Measurements from ENCODE around the gene KRT78. TPM values are rescaled to one million over a fixed set of nuclear protein-coding genes. Genes with fewer than 3 reads are reported as not detected.

KRT78 gene
- total and polyA plus RNA-seq, 9 donors, result 0.05 to 2.8 (median 0.79) TPM; not detected in 6

DNA sequence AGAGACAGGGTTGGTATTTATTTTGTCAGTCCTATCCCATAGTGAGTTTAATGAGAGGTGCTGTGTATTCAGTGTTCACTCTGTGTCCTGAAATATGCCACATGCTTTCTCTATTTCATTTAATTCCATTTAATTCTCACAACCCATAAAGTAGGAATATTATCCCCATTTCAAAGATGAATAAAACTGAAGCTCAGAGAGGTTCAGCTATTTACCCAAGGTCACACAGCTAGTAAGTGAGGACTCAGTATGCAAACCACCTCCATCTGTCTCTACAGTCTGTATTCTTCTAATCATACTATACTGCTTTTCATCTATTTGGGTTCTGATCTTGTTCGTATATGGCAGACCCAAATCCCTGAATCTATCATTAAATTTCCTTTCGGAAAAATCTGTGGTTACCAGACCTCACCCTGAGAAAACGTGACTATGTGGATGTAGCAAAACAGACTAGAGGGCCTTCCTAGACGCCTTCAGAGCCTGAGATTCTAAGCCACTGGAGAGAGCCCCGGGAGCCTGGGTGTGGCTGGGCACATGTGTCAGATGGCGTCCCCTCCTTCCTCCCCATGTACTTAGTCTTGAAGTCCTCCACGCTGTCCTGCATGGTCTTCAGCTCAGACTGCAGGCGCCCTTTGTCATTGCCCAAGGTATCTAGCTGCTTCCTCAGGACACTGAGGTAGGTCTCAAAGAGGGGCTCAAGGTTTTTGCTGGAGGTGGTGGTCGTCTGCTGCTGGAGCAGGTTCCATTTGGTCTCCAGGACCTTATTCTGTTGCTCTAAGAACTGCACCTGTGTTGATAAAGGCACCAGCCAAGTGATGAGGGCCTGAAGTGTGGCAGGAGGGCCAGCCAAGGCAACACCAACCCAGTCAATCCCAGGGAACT is 37.4 kb downstream of the KRT78 start:
- 75% methylated on average over 8 of the region's 9 CpGs for WGBS (ENCODE audit: insufficient coverage)
- peaks cover 25% of the 10 kb centered on the region for H3K27me3 ChIP-seq (ENCODE audit: control insufficient read depth, insufficient read depth, low read length)

DNA sequence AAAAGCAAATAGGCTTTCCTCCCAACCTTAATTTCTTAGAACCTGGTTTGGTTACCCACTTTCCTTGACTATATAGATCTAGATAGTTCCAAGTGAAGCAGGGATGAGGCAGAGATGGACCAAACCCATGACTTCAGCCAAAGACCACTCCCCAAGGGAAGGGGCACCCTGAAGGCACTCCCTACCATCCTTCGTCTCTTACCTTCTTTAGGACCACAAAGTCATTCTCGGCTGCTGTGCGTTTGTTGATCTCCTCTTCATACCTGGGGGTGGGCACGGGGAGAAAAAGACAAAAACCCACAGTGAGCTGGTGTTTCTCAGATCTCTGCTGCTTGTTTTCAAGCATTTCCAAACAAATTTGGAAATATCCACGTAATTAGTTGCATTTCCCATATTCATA is 38.2 kb downstream of the KRT78 start:
- Histone ChIP-seq H3K36me3 (ENCODE audit: control insufficient read depth, insufficient read depth, low read length) (no peaks in the 10 kb centered on the region), H3K27ac (ENCODE audit: low read length) (no peak overlapping the region), H3K27me3 (ENCODE audit: control insufficient read depth, insufficient read depth, low read length) (peaks cover 23% of the 10 kb centered on the region), H3K4me3 (ENCODE audit: low read length) (no peak overlapping the region), H3K9me3 (replicated peaks; ENCODE audit: control insufficient read depth, low read depth, low read length) (no peaks in the 10 kb centered on the region), H3K4me1 (ENCODE audit: control insufficient read depth, insufficient read depth, low read length) (no peaks in the 10 kb centered on the region)
- whole genome bisulfite sequencing (ENCODE audit: insufficient coverage), result 100% methylated on average over 1 of the region's 5 CpGs
- no peak for DNase-seq

More for the DNA sequence above, 37.4 kb downstream of the KRT78 start:
- Histone ChIP-seq H3K9me3 (replicated peaks; ENCODE audit: control insufficient read depth, low read depth, low read length) (no peaks in the 10 kb centered on the region), H3K27ac (ENCODE audit: low read length) (no peak overlapping the region), H3K4me3 (ENCODE audit: low read length) (no peak overlapping the region), H3K4me1 (ENCODE audit: control insufficient read depth, insufficient read depth, low read length) (no peaks in the 10 kb centered on the region), H3K36me3 (ENCODE audit: control insufficient read depth, insufficient read depth, low read length) (no peaks in the 10 kb centered on the region)
- DNase-seq, result no peak

DNA sequence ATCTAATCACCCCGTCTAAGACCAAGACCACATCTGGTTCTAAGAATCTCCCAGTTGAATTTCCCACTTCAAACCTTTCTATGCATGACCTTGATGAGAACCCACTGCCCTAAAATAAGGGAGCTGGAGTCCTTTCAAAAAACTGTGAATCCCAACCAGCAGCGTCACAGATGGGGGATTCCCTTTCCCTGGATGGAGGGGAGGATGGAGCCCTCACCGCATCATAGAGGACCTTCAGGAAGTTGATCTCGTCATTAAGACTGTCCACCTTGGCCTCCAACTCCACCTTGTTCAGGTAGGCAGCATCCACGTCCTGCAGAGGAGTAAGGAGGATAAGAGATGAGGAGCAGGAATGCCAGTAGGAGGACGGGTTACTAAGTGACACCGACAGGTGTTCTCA is 39.6 kb downstream of the KRT78 start:
- Histone ChIP-seq H3K4me3 (ENCODE audit: low read length) (no peak overlapping the region), H3K4me1 (ENCODE audit: control insufficient read depth, insufficient read depth, low read length) (peaks cover 8% of the 10 kb centered on the region), H3K36me3 (ENCODE audit: control insufficient read depth, insufficient read depth, low read length) (no peaks in the 10 kb centered on the region), H3K27ac (ENCODE audit: low read length) (no peak overlapping the region), H3K27me3 (ENCODE audit: control insufficient read depth, insufficient read depth, low read length) (peaks cover 27% of the 10 kb centered on the region), H3K9me3 (replicated peaks; ENCODE audit: control insufficient read depth, low read depth, low read length) (no peaks in the 10 kb centered on the region)
- DNase-seq, result no peak
- 40% methylated on average over 1 of the region's 7 CpGs for WGBS (ENCODE audit: insufficient coverage)

DNA sequence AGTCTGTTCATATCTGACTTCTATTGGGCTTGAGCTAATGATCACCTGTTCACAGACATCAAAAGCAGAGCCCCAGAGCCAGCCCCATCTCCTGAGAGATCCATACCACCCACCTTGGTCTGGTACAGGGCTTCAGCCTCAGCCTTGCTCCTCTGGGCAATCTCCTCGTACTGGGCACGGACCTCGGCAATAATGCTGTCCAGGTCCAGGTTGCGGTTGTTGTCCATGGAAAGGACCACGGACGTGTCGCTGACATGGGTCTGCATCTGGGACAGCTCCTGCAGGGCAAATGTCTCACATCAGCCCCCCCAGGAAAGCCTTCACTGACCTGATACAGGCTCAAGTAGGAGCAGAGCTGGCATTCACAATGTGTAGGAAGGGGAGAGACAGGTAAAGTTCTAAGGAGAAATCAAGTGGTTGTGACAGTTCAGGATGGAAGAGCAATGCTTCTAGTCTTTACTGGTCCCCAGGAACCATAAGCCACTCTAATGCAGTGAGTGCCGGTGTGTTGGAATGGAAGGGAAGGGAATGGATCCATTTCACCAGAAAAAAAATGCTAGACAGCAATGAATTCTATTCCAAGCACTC is 40.1 kb downstream of the KRT78 start:
- no CpG with 5 or more reads among the region's 8 CpGs for WGBS (ENCODE audit: insufficient coverage)
- Histone ChIP-seq H3K9me3 (replicated peaks; ENCODE audit: control insufficient read depth, low read depth, low read length) (no peaks in the 10 kb centered on the region), H3K4me3 (ENCODE audit: low read length) (no peak overlapping the region), H3K4me1 (ENCODE audit: control insufficient read depth, insufficient read depth, low read length) (peaks cover 13% of the 10 kb centered on the region), H3K36me3 (ENCODE audit: control insufficient read depth, insufficient read depth, low read length) (no peaks in the 10 kb centered on the region), H3K27me3 (ENCODE audit: control insufficient read depth, insufficient read depth, low read length) (peaks cover 27% of the 10 kb centered on the region), H3K27ac (ENCODE audit: low read length) (no peak overlapping the region)
- DNase-seq, result no peak

DNA sequence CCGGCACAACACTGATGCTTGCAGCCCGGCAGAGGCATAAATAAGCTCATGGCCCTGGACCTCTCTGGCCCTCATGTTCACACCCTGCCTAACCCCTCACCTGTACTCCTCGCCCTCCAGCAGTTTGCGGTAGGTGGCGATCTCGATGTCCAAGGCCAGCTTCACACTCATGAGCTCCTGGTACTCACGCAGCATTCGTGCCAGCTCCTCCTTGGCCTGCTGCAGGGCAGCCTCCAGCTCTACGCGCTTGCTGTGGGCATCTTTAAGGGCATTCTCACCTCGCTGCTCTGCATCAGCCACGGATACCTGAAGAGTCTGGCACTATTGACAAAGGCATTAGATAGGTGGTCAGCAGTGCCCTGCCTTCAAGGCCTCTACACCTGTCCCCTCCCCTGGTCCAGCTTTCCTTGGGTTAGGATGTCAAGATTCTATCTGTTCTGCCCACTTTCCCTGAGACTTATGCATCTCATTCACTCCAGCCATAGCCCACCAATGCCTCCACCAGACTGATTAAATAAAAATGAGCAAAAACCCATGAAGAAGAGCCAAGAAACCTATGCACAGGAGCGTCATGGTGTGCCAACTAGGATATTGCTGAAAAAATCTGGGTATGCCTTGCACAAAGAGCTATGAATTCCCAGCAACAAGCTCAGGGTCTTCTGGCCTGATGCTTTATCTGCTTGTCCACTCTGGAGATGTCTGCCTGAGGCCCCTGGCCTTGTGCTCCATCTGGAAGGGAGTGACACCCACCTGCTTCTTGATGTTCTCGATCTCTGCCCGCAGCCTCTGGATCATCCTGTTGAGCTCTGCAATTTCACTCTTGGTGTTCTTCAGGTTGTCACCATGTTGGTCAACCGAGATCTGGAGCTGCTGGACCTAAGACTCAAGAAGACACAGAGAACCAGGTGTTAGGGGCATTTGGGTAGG is 41.0 kb downstream of the KRT78 start:
- WGBS (ENCODE audit: insufficient coverage), result 78% methylated on average over 16 of the region's 16 CpGs
- Histone ChIP-seq H3K27me3 (ENCODE audit: control insufficient read depth, insufficient read depth, low read length) (peaks cover 25% of the 10 kb centered on the region), H3K4me1 (ENCODE audit: control insufficient read depth, insufficient read depth, low read length) (peaks cover 13% of the 10 kb centered on the region), H3K9me3 (replicated peaks; ENCODE audit: control insufficient read depth, low read depth, low read length) (no peaks in the 10 kb centered on the region), H3K27ac (ENCODE audit: low read length) (no peak overlapping the region), H3K4me3 (ENCODE audit: low read length) (no peak overlapping the region), H3K36me3 (ENCODE audit: control insufficient read depth, insufficient read depth, low read length) (no peaks in the 10 kb centered on the region)
- DNase-seq, result no peak

DNA sequence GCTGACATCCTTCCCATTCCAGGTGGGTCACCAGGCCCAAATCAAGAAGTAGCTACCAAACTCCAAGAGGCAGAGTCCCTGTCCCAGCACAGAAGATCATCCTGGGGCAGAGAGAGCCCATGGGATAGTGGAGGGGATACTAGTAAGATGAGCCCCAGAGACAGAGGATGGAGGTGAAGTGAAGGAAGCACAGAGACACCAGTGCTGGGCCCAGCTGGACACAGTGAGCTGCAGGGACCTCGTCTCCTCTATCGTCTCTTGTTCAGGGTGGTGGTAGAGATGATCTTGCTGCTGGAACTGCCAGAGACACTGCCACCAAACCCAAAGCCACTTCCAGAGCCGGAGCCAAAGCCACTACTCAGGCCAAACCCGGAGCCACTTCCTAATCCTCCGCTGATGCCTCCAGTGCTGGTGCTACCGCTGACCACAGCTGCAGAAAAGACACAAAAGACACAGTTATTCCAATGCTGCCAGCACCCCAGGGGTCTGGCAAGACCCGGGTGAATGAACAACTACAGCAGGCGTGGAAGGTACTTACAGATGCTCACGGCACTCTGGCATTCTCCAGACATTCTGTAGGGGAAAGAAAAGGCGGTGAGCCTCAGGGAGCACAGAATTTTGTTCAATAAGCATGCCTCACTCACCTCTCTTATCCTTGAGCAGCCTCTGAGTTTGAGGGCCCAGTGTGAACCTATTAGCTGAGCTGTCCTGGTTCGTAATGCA is 41.8 kb downstream of the KRT78 start:
- peaks cover 26% of the 10 kb centered on the region for H3K27me3 ChIP-seq (ENCODE audit: control insufficient read depth, insufficient read depth, low read length)
- H3K36me3 ChIP-seq (ENCODE audit: control insufficient read depth, insufficient read depth, low read length), result no peaks in the 10 kb centered on the region
- no peak for DNase-seq
- no peaks in the 10 kb centered on the region for H3K9me3 ChIP-seq (replicated peaks; ENCODE audit: control insufficient read depth, low read depth, low read length)
- no peak overlapping the region for H3K27ac ChIP-seq (ENCODE audit: low read length)
- 68% methylated on average over 6 of the region's 11 CpGs for WGBS (ENCODE audit: insufficient coverage)
- H3K4me1 ChIP-seq (ENCODE audit: control insufficient read depth, insufficient read depth, low read length), result peaks cover 13% of the 10 kb centered on the region
- H3K4me3 ChIP-seq (ENCODE audit: low read length), result no peak overlapping the region

DNA sequence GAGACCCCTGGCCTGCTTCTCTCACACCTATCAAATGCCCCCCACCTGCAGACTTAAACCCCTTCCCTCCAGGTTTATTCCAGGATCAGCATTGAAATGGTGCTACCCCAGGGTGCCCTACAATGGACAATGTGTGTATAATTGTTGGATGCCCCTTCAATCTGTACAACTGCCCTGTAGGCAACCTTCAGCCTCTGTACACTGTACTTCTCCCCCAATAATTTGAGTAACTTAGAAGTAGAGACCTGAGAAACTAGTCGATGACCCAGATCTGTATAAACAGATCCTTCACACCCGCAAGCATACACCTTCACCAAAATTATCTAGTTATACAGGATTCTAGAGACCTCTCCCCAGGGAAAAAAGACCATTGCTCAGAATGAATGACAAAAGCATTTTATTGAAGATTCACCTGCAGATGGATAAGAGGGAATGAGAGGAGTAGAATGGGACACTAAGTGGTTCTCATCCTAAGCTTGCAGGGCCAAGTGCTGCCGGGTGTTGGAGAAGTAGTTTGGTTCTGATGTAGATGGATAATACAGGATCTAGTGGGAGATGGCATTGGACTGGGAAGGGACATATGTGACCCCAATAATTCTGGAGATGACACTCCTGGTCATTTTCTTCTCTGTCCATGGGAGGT is 42.5 kb downstream of the KRT78 start:
- WGBS (ENCODE audit: insufficient coverage), result 92% methylated on average over 1 of the region's 3 CpGs
- H3K27me3 ChIP-seq (ENCODE audit: control insufficient read depth, insufficient read depth, low read length), result peaks cover 22% of the 10 kb centered on the region
- DNase-seq, result no peak

DNA sequence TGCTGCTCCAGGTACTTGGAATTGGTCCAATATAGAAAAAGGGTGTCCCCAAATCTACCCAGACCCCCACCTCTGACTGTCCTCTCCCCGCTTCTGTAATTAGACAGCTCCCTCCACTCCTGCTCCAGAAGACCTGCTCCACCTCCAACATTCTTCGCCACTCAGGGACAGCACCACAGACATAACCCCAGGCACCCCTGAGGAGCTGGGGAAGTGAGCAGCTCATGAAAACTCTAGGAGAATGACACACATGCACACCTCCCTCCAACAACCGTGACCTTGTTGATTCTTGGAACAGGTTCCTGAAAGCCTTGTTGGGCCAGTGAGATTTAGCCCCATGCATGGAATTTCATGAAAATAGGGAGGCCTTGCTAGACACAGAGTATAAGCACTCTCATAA is 43.1 kb downstream of the KRT78 start:
- H3K27me3 ChIP-seq (ENCODE audit: control insufficient read depth, insufficient read depth, low read length), result peaks cover 22% of the 10 kb centered on the region
- no peak for DNase-seq
- no peaks in the 10 kb centered on the region for H3K36me3 ChIP-seq (ENCODE audit: control insufficient read depth, insufficient read depth, low read length)
- H3K4me1 ChIP-seq (ENCODE audit: control insufficient read depth, insufficient read depth, low read length), result peaks cover 13% of the 10 kb centered on the region
- no peaks in the 10 kb centered on the region for H3K9me3 ChIP-seq (replicated peaks; ENCODE audit: control insufficient read depth, low read depth, low read length)
- no CpG with 5 or more reads among the region's 3 CpGs for WGBS (ENCODE audit: insufficient coverage)
- no peak overlapping the region for H3K27ac ChIP-seq (ENCODE audit: low read length)
- H3K4me3 ChIP-seq (ENCODE audit: low read length), result no peak overlapping the region

More for the DNA sequence above, 42.5 kb downstream of the KRT78 start:
- Histone ChIP-seq H3K4me1 (ENCODE audit: control insufficient read depth, insufficient read depth, low read length) (peaks cover 13% of the 10 kb centered on the region), H3K36me3 (ENCODE audit: control insufficient read depth, insufficient read depth, low read length) (no peaks in the 10 kb centered on the region), H3K27ac (ENCODE audit: low read length) (no peak overlapping the region), H3K4me3 (ENCODE audit: low read length) (no peak overlapping the region), H3K9me3 (replicated peaks; ENCODE audit: control insufficient read depth, low read depth, low read length) (no peaks in the 10 kb centered on the region)

DNA sequence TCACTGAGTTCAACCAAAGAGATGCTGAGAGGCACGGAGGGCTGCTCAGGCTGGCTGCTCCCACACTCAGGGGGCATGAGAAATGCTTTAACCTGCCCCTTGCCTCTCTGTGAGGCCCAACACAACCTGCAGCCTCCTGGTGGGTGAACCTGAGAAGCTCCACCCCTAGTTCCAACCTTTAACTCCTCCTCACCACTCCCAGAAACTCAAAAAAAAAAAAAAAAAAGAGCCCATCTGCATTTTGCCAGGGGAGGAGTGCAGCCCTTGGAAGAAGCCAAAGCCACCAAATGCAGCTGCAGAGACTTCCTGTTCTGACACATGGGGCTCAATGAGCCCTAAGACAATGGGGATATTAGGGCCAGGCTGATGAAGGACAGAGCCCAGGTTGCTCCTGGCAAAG is 43.8 kb downstream of the KRT78 start:
- Histone ChIP-seq H3K4me1 (ENCODE audit: control insufficient read depth, insufficient read depth, low read length) (peaks cover 13% of the 10 kb centered on the region), H3K4me3 (ENCODE audit: low read length) (no peak overlapping the region), H3K27me3 (ENCODE audit: control insufficient read depth, insufficient read depth, low read length) (peaks cover 20% of the 10 kb centered on the region), H3K27ac (ENCODE audit: low read length) (no peak overlapping the region), H3K36me3 (ENCODE audit: control insufficient read depth, insufficient read depth, low read length) (no peaks in the 10 kb centered on the region), H3K9me3 (replicated peaks; ENCODE audit: control insufficient read depth, low read depth, low read length) (no peaks in the 10 kb centered on the region)
- no peak for DNase-seq
- WGBS (ENCODE audit: insufficient coverage), result 17% methylated on average over 1 of the region's 1 CpG
